SW 1271 (cell line): ENCODE results near the gene PFKM.
"Not testable (repeated sequence)": the region's sequence is repeated elsewhere in the genome, so short reads cannot be mapped to it uniquely, and the experiment has no call there.

Experiments used
- DNase-seq, 2 experiments: peaks; one replicate each; lab custom pipeline; 2025; lab: John Stamatoyannopoulos, UW

Gene PFKM

DNA sequence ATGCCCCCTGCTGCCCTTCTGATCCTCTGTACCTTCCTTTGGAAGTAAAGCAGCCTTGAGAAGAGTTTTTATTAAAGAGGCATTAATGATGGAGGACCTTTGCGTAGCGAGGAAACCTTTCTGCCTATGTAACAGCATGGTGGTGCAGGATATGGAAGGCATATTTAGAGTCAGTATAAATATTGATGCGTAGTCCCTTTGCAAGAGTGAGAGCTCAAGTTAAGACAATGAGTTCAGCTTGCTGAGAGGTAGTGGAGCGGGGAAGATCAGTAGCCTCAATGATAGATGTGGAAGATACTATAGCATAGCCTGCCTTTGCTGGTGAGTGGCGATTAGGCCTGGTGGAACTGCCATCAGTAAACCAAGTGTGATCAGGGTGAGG is 7.9 kb upstream of the PFKM start:
- not testable (repeated sequence) for DNase-seq

DNA sequence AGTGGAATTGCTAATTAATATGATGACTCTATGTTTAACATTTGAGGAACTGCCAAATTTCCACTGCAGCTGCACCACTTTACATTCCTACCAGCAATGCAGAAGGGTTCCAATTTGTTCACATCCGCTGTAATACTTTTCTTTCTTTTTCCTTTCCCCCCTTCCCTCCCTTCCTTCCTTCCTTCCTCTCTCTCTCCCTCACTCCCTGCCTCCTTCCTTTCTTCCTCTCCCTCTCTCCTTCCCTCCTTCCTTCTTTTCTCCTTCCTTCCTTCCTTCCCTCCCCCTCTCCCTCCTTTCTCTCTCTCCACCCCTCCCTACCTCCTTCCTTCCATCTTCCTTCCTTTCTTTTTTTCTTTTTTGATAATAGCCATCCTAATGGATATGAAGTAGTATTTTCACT is 3.2 kb upstream of the PFKM start:
- DNase-seq, result no peak

DNA sequence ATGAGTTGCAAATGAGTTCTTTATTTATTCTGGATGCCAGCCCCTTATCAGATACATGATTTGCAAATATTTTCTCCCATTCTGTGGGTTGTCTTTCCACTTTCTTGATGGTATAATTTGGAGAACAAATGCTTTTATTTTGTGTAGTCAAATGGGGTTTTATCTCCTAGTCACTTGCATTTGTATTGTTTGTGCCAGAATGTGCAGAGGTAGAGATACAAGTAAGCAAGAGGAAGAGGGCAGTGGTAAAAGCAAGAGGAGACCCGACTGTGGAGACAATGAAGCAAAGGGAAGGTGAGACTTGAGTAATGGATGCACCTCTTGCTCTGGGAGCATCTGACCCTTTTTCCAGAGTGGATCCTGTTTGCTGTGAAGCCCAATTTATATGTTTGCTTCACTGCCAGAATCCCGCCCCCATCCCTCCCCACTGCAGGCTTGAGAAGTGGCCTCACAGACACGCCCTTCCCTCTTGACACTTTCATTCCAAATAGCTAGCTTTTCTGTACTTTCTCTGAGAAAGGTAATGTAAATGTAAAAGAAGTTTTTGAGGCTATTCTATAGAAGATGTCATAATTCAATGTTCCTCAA is 786 bp upstream of the PFKM start:
- DNase-seq, result no peak

DNA sequence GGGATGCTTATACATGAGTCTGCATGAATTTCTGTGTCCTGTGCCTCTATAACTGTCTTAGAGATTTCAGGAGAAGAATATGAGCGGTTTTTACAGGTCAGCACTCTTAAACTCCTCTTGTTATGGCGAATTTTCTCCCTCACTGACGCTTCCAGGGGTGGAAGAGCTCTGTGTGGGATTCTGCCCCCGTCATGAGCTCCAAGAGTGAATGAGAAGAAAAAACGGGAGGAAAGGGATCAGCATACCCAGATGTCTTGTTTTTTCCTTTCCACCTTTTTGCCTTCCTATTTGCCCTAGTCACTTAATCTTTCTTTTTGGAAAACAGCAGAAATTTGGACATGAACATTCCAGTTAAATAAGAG is 651 bp downstream of the PFKM start:
- DNase-seq, result no peak

DNA sequence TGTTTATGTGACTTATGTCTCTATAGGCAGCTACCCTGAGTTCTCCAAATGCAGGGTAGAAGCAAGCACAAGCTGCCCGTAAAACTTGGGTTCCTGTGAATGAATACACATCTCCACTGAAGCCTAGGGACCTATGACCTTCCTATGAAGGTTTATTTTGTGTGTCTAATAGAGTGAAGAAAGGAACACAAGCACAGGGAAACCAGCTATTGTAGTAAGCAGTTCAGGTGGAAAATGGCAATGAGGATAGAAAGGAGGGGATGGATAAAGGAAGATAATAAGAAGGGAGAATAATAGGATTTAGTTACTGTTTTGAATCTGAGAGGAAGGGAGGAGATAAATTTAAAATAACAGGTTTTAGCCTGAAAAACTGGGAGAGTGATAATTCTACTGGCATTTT is 2.4 kb downstream of the PFKM start:
- no peak for DNase-seq

DNA sequence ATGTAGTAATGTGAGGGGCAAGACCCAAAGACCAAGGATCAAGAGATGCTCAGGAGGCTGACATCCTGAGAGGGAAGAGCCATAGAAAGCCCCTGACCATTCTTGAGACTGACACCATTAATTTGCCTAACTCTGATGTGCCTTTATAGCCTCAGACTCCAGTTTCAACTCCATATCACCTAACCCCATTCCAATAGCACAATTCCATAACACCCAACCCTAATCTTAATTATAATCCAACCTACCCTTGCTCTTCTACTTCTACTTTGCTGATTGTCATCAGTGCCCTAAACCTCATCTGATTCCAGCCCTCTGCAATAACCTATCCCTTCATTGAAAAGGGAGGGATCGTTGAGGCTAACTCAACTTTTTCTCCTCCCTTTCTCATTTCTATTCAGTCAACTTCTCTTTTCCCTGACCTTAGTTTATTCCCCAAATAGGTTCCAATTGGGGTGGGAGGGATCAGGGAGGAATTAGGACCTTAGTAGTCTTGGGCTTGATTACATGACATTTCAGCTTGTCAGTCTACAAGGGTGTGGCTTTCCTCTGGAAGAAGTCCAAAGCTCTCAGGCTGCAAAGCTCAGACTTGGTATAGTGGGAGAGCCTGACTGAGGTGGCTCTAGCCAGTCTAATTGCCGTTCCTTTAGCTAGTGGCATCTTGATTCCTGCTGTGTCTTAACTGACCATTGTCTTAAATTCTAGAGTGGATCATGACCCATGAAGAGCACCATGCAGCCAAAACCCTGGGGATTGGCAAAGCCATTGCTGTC is 3.1 kb downstream of the PFKM start:
- DNase-seq, result no peak

DNA sequence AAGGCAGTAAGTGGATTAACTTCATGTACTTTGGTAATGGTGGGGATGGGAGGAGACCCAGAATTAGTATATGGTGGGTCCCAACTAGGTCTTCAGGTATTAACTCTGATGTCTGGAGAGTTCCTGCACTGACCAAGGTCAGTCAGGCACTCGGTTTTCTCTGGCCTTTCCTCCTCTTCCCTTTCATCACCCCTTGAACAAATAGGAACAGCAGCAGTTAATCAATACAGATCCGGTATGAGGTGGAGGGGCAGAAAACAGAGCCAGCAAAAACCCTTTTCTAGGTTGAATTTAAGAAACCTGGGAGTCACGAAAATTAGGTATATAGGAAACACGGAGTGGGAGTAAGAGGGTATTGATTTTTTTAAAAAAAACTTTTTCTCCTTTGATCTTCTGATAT is 4.0 kb downstream of the PFKM start:
- DNase-seq, result no peak

DNA sequence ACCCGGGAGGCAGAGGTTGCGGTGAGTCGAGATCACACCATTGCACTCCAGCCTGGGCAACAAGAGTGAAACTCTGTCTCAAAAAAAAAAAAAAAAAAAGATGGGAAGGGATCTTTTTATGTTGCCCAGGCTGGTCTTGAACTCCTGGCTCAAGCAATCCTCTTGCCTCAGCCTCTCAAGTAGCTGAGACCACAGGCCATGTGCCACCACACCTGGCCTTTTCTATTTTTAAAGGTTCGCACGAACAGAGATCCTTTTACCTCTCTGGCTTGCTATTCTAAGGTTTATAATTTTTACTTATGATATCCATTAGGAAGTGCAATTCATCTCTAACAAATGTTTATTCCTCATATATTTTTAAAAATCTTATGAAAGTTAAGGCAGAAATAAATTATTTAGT is 6.4 kb downstream of the PFKM start:
- not testable (repeated sequence) for DNase-seq

DNA sequence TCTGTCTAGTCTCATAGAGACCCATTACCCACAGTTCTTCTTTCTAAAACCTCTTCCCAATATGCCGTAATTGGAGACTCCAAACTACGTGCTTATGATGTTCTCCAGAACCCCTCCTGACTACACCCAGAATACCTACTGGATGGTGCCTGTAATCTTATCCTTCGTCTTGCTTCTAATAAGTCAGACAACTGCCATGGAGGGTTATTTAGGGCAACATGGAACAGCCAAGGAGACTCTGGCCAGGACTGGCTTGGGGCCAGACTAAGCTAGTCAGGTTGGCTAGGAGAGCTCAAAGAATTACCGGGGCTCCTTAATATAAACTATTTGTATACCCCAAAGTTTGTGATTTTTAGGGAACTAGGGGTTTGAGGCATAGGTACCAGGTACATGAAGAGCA is 6.8 kb downstream of the PFKM start:
- no peak for DNase-seq

DNA sequence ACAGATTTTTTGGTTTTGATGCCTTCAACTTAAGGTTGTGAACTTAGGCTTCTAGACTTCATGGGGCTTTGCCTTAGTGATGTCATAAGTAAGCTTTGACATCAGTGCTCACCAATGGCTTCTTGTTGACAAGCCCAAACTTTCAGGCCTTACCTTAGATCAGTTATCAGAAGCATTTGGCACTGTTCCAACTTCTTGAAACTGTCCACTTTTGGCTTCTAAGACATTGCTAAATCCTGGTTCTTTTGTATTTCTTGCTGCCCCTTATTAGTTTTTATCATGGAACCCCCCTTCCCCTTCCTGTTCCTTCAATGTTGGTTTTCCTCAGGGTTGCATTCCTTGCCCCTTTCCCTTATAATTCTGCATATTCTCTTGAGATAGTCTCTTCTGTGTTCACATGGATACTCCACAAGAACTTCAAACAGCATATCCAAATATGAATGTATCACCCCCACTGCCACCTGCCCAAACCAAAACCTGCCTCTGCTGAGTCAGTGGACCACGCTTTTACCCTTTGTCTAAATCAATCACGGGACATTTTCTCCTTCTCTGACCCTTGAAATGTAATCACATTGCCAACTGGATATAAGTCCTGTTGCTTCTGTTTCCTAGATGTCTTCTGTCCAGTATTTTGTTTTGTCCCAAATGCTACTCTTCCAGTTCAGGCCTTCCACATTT is 7.9 kb downstream of the PFKM start:
- no peak for DNase-seq

DNA sequence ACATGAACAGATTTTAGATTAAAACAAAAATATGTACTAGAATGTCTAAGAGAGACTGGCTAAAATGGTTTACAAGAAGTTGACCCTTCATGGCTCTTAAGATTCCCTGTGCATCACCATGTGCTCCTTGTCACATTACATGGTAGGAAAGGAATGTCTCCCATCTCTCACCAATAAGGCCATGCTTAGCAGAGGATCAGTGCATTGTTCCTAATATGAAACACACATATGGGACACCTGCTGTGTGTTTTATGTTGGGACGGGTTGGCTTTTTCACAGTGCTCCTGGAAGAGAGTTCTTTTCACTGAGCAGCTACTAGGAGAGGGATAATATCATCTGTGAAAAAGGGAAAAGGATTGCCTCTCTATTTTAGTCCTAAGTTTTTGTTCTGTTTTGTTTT is 9.6 kb downstream of the PFKM start:
- DNase-seq, result no peak

DNA sequence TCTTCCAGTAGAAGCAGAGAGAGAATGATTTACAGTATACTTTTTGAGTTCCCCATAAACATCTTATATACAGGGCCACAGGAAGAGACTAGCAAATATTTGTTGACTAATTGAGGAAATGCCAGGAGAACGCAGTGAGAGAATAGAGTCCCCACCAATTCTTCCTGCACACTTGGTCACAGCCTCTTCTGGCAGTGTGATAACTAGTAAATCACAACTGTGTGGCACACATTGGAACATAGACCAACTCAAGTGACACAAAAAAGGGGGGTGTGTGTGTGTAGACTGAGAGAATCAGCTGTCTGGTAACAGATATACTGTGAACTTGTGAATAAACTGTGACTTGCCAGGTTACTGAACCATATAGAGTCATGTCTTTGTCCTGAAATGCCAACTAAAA is 10.2 kb downstream of the PFKM start:
- DNase-seq, result no peak

DNA sequence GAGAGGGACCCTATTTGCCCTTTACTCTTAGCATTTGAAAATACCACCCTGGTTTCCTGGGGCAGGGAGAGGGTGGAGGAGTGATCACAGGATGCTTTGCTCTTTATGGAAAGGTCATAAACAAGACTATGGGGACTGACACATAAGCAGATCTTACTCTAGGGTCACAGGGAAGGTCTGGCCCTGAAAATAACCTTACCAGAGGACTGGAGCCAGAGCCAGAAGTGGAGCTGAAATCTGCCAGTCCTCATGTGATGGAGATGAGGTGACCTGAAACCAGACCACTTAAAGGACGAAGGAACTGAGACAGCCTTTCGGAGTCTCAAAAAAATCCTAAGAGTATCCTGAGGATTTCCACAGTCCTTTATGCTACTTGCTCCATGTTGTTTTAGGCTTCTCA is 12.4 kb downstream of the PFKM start:
- DNase-seq, result no peak

DNA sequence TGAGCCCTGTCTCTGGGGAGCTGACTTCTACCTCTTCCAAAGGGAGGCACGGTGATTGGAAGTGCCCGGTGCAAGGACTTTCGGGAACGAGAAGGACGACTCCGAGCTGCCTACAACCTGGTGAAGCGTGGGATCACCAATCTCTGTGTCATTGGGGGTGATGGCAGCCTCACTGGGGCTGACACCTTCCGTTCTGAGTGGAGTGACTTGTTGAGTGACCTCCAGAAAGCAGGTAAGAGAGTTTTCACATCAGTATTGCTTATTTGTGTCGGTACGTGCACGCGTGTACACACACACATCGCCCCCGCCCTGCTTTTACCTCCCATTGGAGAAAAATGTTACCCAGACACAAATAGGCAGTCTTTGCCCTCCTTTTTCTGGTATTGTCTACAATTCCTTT is 13.7 kb downstream of the PFKM start:
- DNase-seq, result no peak

DNA sequence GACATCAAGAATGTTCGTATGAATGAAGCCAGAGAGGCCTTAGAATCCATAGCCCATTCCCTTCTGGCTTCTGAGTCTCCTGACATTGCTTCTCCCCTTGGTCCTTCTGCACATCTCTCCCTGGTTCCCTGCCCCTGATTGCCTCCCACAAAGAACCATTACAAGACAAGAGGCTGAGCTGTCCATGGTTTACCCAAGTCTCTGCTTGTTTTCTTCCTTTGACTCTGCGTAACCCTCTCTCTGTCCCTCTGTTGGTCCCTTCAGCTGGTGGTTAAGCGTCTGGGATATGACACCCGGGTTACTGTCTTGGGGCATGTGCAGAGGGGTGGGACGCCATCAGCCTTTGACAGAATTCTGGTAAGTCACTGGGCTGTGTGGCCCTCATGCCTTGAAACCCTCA is 15.9 kb downstream of the PFKM start:
- DNase-seq, result no peak

DNA sequence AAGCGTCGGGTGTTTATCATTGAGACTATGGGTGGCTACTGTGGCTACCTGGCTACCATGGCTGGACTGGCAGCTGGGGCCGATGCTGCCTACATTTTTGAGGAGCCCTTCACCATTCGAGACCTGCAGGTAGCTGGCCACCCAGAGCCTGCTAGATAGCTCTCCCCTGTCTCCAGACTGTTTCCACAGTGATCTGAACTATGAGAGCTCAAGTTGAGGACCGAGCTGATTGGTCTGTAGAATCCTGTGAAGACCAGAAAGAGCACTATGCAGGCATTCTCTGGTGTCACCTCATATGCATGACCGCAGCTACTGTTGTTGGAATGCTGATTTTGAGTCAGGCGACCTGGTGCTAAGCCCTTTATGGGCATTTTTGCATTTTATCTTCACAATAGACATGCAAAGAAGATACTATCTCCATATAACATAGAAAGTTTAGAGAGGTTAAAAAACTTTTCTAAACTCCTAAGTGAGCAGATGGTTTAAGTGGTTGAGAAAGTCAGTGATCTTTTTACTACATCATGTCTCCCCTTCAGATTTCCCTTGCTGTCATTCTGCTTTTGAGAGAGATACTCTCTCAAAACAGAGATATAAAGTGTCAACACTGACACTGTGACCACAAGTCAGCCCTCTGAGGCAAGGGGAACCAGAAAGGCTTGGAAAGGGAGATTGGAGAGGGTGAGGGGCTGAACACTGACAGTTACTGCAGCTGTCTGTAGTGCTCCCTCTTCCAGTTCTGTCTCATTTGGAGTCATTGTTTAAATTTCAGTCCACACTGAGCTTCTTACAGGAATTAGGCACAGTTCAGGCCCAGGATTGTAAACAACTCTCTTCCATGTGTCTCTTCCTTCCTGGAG is 23.9 kb downstream of the PFKM start:
- DNase-seq, result no peak

DNA sequence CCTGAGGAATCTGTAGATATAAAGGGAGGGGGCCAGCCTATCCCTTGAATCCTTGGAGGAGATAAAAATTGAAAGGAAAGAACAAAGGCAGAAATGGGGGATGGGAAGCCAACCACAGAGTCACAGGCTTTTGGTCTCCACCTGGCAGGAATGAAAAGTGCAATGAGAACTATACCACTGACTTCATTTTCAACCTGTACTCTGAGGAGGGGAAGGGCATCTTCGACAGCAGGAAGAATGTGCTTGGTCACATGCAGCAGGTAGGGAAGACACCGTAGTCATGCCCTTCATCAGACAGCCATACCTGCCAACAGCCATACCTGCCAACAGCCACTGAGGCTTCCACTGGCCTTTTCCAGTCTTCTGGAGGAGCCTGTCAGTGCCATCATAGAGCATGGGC is 24.7 kb downstream of the PFKM start:
- no peak for DNase-seq

DNA sequence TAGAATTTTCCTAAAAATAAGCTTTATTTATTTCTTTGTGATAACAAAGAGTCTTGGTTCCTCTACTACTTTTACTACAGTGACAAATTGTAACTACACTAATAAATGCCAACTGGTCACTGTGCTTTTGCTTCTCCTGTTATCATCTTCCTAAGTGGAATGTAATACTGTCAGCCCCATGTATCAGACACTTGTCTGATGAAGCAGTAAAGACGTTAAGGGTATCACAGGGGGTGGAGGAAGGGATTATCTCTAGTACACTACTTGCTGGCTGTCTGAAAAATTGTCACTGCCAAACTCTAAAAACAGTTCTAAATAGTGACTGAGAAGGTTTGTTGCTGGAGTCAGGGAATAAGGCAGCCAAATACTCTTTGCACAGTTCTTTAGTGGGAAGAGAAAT is 26.8 kb downstream of the PFKM start:
- no peak for DNase-seq

DNA sequence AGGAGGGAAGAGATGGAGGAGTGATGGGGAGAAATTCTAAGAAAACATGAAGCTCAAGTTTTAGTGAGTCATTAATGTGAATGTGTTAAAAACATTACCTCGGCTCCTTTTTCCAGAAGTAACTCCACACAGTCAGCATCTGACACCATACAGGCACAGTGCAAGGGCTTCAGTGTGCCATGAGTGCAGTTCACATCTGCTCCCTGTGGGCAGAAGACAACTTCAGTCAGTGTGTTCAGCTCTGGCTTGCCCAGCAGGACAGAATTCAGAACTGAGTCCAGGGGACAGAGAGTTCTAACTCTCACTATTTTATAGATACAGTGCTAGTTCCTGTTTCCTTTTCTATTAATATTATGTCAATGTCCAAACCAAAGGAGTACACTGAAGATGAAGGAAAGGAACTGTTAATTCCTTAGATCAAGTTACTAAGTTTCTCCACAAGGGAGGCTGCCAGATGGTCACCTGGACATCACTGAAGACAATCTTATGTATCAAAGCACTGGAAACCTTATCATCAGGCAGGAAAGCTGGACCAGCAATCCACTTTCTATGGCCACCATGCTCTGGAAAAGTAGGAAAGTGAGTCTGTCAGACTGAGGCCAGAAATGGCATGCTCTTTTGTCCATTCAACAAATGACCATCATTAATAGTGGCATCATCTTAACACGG is 32.1 kb downstream of the PFKM start:
- DNase-seq, result no peak

DNA sequence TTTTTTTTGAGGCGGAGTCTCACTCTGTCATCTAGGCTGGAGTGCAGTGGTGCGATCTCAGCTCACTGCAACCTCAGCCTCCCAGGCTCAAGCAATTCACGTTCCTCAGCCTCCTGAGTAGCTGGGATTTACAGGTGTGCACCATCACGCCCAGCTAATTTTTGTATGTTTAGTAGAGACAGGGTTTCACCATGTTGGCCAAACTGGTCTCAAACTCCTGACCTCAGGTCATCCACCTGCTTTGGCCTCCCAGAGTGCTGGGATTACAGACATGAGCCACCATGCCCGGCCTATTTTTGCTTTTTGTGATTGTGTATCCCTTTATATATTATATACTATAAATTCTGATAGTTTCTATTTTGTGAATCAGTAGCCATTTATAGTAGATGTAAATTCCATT is 36.6 kb downstream of the PFKM start:
- not testable (repeated sequence) for DNase-seq

DNA sequence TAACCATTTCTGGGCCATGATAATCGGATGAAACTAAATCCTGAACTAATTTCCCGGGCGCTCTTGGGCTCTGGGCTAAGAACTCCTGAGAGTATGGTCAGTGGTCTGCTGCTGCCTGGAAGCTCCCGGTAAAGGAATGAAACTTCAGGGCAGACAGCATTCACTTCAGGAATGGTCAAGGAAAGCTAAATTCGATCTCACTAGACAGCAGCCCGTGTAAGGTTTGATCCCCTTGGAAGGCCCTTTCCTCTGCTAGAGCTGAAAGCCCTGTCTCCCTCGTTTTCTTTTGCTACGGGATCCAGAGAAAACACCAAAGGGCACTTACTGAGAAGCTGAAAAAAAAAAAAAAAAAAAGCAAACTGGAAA is 37.5 kb downstream of the PFKM start:
- no peak for DNase-seq
